ENCODE measurements around the gene RPS27A.
A peak's percentile ranks its signal among the peaks of the same experiment; 100 is the strongest.
"Not testable (repeated sequence)": the region's sequence is repeated elsewhere in the genome, so short reads cannot be mapped to it uniquely, and the experiment has no call there.

The RPS27A gene

GRCh38 chr2:55232084-55232862 lies at the start of gene RPS27A, which contains the start of gene CLHC1:
Gene RPS27A, plus strand, starts transcription at chr2:55232688. Its CDS starts 137 bp downstream, at chr2:55232825.
Gene CLHC1, minus strand, starts transcription at chr2:55232293. Its CDS starts 9,882 bp downstream, at chr2:55222411.
- DNase-seq = peak; percentile 92

- not testable (repeated sequence) for DNase-seq
Measured at GRCh38 chr2:55186837-55187236, 45.7 kb upstream of the RPS27A start.

GRCh38 chr2:55191888-55192287 lies 40.6 kb upstream of the RPS27A start:
- not testable (repeated sequence) for DNase-seq

GRCh38 chr2:55196526-55196925 lies 36.0 kb upstream of the RPS27A start:
- DNase-seq = no peak

GRCh38 chr2:55200416-55200815 lies 32.1 kb upstream of the RPS27A start:
- DNase-seq = no peak

- no peak for DNase-seq
Measured at GRCh38 chr2:55204536-55204935, 28.0 kb upstream of the RPS27A start.

- DNase-seq = no peak
Measured at GRCh38 chr2:55204950-55205349, 27.5 kb upstream of the RPS27A start.

GRCh38 chr2:55213822-55214221 lies 18.7 kb upstream of the RPS27A start:
- no peak for DNase-seq

GRCh38 chr2:55223958-55224760 lies 8.3 kb upstream of the RPS27A start:
- no peak for DNase-seq

- peak; percentile 24 for DNase-seq
Measured at GRCh38 chr2:55224761-55225261, 7.7 kb upstream of the RPS27A start.

GRCh38 chr2:55225481-55226020 lies 6.9 kb upstream of the RPS27A start:
- no peak for DNase-seq

- DNase-seq = not testable (repeated sequence)
Measured at GRCh38 chr2:55227437-55228225, 4.9 kb upstream of the RPS27A start.

- DNase-seq = no peak
Measured at GRCh38 chr2:55228226-55228563, 4.3 kb upstream of the RPS27A start.

GRCh38 chr2:55229221-55229620 lies 3.3 kb upstream of the RPS27A start:
- DNase-seq = no peak

GRCh38 chr2:55230551-55230950 lies 1.9 kb upstream of the RPS27A start:
- no peak for DNase-seq

GRCh38 chr2:55231546-55232083 lies 873 bp upstream of the RPS27A start:
- peak; percentile 38 for DNase-seq

- peak; percentile 22 for DNase-seq
Measured at GRCh38 chr2:55232863-55233657, 572 bp downstream of the RPS27A start.

GRCh38 chr2:55233658-55233940 lies 1.1 kb downstream of the RPS27A start:
- DNase-seq = no peak

GRCh38 chr2:55235724-55236538 lies 3.4 kb downstream of the RPS27A start:
- DNase-seq = no peak

GRCh38 chr2:55236992-55237543 lies 4.6 kb downstream of the RPS27A start:
- no peak for DNase-seq
